HG02840 (cell line): Measurements from ENCODE around the gene CNTNAP2.

Source experiments
- ATAC-seq: cut with Tn5 transposase; IDR thresholded peaks from one replicate; pipeline ENCODE4 v1.9.1; 2021; ENCODE audit warnings: mild to moderate bottlenecking, moderate library complexity, moderate number of reproducible peaks; ENCODE audit not compliant: unreplicated experiment, low FRiP score

CNTNAP2 gene

DNA sequence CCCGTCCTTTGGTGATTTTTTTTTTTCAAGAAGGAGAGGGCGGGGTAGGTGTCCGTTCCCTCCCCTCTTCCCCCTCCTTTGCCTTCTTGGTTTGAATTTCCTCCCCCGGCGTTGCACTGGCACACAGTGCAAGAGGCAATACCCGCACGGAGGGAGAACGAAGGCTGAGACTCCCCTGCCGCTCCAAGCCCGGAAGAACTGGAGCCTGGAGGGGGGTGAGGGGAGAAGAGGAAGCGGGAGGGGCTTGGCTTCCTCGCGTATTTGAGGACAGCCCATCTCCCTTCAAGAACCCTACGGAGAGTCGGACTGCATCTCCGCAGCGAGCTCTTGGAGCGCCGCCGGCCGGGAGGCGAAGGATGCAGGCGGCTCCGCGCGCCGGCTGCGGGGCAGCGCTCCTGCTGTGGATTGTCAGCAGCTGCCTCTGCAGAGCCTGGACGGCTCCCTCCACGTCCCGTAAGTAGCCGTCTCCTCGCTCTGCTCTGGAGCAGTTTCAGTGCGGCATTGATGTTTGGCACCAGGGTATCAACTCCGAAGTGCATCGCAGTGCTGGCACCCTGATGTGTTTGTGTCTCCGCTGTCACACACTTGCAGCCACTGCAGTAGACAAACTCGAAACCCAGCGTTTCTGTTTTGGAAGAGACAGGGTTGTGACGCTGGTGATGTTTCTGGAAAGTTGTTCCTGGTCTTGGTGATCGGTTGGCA lies at the start of gene CNTNAP2:
Gene CNTNAP2 (plus strand): TSS at position 281 of the 702 bp plus-strand sequence. CDS start 76 bp downstream, at position 357.
- no peak for ATAC-seq

DNA sequence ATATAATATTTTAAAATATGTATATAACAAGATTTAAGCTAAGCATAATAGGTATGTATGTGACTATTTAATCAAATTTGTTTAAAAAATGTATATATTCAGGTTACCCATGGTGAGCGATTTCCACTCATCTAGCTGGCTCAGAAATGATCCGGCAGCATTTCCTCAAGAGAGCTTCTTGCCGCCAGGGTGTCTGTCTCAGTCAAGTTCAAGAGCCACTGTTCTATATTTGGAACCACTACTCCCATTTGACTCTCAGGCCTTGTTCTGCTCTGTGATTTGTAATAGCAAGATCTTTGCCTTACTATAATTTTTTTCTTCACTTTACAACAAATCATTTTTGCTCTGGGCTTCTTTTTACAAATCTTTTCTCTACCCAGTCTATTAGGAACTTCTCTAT lies 48.7 kb upstream of the CNTNAP2 start:
- ATAC-seq: no peak

DNA sequence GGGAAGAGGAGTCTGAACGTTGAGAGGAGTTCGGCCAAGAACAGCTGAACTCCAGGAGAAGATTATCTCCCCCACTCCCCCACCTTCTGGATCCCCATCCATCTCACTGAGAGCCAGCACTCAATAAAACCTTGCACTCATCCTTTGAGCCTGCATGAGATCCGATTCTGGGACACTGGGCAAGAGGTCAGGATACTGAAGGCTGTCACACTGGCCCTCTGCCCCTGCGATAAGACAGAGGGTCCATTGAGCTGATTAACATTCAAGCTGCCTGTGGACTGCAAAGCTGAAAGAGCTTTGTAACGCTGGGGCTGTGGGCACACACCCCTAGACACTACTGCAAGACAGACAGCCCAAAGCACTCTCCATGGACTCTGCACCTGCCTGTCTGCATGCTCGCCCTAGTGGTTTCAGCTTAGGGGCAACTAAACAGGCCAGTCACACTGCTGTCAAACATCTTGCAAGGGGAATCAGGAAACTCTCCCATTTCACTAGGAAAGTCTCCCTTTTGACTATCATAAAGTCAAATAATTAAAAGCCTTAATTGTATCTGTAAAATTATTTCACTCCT lies 42.3 kb upstream of the CNTNAP2 start:
- no peak for ATAC-seq

DNA sequence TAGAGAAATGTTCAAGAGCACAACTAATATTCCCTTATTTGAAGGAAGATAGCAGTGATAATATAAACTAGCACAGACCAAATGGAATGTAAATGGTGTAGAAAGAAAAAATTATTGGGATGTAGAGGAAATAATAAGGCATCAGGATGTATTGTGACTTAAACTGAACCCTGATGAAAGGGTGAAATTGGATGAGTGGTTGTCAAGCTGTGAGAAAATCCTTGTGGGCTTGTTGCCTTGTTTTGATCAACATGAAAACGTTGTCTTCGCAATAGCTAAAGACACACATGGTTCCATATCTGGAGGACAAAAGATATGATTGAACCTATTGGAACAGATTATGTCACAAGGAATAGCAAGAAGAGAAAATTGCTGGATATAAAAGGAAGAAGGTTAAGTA lies 40.3 kb upstream of the CNTNAP2 start:
- ATAC-seq: no peak

DNA sequence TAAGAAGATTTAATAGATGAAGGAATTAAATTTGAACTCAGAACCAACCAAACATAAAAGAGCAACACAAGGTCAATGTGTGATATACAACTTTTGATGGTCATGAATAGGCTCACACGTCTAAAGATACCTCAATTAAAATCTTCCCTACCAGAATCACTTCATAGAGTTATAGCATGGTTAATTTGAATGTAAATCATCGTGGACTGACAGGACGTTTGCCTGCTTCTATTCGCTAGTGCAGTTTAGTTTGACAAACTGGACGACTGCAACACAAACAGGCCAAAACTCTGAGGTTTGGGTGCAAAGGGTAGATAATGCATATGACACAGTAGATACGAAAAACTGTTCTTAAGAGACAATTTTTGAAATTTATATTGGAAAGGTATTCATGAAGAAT lies 32.5 kb upstream of the CNTNAP2 start:
- no peak for ATAC-seq

DNA sequence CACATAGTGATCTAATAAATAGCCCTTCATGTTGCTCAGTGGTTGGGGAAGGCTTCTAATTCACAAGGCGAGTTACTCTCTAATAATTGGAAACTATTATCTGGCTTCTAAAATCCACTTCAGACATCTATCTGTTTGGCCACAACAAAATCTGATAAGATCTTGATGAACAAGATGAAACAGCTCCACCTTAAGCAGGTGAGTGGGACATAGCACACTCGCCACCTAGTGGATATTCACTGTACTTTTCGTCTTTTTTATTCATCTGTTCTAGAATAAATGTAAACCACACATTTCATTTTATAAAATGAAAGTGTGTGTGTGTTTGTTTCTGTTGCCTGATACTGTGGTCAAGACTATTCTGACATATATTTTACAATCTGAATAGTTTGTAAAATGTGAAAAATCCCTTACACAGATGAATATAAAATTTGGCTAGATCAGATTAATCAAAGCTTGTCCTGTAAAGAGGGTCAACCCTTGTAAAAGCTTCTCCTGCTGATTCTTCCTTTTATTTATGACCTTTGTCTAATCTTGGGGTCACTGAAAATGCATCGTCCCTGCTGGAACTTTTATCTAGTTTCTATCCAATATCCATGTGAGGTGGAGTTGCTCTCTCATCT lies 26.5 kb upstream of the CNTNAP2 start:
- peak; percentile 65 for ATAC-seq

DNA sequence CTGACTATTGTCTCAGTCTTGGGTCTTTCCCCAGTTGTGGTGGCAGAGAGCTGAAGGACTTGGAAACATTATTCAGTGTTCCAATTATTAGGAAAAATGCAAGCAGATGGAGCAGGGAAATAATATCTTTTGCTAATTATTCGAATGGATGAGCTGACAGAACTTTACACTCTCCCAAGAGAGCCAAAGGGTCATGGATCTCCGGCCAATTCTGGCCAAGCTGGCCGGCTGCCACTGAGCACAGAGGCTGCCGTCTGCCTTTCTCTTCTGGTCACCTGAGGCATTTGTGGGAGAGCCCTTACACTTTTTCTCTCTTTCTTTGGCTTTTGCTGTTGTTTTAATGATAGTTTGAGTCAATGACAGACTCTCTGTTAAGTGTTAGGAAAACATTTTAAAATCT lies 22.2 kb upstream of the CNTNAP2 start:
- no peak for ATAC-seq

DNA sequence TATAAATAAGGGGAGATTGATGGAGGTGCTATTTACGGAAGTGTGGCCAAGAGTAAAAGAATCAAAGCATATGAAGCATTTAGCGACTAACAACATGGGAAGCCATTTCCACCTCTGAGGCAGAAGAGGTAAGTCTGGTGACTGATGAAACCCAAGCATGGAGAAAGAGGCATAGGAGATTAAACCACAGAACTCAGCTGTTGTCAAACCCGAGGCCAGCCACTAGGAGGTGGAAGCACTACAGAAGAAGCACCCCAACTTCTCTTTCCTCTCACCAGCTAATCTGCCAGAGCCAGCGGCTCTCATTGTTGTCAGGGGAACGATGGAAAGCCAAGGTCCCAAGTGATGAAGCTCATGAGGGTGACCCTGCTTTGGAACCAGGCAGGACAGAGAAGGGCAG lies 19.6 kb upstream of the CNTNAP2 start:
- no peak for ATAC-seq

DNA sequence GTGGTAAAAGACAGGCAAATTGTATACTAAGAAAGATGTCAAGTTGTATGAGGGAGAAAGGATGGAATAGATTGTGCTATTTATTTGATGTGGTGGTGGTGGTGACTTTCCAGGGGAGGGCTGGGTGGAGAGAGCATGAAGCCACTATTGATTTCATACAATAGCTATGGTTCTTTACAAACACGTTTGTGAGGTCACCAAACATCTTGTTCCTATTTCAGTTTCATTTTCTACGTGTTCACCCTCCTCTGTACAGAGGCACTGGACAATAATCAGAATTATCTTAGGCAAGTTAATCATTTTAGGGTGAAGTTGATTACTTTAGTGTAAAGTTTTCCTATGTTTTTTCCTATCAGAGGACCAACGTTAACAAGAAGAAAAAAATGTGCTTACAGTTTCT lies 10.3 kb upstream of the CNTNAP2 start:
- ATAC-seq: no peak

DNA sequence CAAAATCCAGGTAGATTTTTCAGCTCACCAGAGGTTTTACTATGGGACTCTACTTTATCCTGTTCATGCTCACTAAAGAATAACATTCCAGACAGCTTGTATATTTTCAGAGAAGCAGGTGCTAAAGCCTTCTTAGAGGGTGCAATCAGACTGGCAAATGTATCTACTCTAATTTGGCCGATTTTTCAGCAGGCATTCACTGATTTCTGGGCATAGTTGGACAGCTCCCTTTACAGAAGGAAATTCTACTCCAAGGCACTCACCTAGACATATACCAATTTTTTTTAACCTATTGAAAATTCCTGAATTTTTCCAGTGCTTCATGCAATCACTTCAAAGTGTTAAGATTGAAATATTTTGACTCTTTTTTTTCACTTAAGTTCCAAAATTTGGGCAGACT lies 3.8 kb upstream of the CNTNAP2 start:
- ATAC-seq: no peak

DNA sequence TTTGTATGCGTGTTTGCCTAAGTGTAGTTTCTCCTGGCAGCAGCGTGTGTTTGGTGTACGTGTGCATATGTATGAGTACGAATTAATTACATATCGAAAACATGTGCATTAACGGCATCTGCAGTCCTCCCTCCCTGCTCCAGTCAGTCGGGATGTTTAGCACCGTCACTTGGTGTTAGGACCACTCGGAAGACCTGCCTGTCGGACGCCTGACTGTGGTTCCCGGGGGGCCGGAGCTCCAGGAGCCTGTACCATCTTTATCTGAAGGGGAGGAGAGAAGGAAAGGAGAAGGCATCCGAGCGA lies 1.1 kb upstream of the CNTNAP2 start:
- no peak for ATAC-seq

DNA sequence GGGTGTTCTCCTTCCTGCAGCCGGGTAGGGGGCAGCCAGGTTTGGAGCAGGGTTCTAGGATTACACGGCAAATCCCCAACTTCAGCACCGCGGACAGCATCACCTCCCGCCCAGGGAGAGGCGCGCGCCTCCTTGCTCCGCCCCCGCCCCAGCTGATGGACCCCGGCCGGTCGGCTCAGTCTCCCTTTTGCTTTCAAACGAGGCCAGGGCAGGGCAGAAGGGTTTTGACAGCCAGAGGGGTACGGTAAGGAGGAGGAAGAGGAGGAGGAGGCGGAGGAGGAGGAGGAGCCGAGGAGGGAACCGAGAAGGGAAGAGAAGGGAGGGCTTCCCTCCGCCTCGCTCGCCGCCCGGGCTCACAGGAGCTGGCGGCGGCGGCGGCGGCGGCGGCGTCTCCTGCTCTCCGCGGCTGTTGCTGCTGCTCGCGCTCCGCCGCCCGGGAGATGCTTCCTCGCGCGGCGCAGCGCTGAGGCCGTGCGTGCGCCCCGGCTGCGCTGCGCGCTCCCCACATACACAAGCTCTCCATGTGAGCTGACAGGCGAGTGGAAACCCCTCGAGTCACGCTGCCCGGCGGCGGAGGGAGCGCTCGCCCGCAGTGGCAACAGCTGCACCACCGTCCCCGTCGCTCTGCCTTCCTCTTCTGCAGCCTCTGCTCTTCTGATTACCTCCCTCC lies 615 bp upstream of the CNTNAP2 start:
- no peak for ATAC-seq

DNA sequence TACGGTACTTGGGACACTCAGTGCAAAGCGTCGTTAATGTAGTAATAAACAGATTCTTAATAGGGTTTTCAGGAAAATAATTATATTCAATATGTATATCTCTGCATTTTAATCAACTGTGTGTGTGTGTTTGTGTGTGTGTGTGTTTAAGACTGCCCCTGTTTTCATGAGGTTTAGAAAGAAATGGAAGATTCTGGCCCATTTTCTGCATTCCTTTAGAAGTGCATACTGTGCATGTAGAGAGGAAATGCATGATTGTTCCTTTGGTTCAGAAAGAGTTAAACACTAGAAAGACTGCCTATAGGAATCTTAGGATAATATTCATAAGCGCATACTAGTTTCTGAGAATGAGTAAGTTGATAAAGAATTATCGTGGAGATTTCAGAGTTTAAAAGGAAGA lies 975 bp downstream of the CNTNAP2 start:
- no peak for ATAC-seq

DNA sequence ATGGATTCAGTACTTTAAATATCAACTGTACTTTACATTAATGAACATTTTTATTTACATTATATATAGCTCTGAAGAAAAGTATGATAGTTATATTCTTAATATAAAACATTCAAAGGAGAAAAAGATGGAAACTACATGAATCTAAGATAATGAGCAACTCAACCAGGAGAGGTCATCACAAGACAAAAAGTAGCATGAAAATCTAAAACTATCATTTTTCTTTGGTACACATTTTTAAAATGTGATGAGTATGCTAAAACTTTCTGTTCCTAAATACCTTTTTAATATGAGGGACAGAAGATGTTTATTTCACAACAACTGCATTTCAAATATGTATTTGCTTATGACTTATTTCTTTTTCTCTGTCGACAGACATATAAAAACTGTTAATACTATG lies 2.4 kb downstream of the CNTNAP2 start:
- ATAC-seq: no peak

DNA sequence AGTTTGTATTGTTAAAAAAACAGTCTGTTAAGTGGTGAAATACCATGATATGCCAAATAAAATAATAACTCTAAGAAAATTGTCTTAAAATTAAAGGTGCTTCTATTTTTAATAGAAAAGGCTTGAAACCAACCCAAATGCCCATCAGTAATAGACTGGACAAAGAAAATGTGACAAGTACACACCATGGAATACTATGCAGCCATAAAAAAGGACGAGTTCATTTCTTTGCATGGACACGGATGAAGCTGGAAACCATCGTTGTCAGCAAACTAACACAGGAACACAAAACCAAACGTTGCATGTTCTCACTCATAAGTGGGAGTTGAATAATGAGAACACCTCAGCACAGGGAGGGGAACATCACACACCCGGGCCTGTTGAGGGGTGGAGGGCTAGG lies 7.1 kb downstream of the CNTNAP2 start:
- no peak for ATAC-seq

DNA sequence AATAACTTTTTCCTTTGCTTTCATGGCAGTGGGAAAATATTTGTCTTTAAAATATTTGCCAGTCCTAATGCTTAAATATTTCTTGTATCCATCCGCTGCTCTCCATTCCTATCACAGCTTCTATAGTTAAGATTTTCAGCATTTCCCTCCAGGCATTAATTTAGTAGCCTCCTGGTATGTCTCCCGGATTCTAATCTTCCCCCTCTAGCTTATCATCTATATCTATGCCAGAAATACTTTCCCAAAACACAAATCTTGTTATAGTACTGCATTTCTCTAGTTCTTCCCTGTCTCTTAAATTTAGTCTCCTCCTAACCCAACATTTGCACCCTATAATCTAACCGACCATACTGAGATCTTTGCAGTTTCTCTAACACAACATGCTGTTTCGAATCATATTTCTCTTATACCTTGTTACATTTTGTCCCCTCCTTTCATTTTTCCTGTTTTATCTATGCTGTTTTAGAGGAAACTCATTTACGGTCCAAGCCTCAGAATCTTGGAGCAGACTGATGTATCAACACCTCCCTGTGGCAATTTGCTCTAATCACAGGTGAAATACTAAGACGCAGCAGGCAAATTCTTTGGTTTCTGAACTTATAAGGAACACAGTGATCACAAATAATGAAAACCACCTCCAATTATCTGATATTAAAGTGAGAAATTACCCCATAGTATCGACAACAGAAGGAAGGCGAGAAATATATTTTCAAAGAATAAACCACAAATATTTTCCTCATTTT lies 10.3 kb downstream of the CNTNAP2 start:
- no peak for ATAC-seq

DNA sequence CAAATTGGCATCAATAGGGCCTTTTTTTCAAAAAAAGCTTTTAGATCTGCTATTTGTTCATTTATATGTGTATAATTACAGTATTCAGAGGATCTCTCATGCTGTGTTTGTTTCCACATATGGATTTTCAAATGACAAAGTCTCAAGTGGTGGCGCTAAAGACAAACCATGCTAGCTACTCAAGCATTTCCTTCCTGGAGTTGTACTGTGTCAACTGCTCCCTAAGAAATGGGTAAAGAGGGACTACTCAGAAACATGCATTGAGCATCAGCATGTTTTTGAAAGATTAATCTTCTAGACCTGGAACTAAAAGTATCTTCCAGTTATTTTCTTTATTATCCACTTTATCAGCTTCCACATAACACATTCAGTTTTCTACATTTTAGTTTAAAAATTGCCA lies 12.7 kb downstream of the CNTNAP2 start:
- no peak for ATAC-seq

DNA sequence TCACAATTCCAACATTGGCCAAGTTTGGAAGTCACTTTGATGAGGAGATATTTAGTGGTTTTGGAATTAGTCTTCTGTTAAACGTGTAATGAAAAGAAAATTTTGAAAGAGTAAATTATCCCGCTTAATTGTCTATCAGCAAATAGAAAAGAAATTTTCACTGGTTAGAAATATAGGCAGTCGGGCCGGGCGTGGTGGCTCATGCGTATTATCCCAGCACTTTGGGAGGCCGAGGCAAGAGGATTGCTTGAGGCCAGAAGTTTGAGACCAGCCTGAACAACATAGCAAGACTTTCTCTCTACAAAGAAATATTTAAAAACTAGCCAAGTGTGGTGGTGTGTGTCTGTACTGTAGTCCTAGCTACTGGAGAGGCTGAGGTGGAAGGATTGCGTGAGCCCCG lies 13.4 kb downstream of the CNTNAP2 start:
- ATAC-seq: no peak

DNA sequence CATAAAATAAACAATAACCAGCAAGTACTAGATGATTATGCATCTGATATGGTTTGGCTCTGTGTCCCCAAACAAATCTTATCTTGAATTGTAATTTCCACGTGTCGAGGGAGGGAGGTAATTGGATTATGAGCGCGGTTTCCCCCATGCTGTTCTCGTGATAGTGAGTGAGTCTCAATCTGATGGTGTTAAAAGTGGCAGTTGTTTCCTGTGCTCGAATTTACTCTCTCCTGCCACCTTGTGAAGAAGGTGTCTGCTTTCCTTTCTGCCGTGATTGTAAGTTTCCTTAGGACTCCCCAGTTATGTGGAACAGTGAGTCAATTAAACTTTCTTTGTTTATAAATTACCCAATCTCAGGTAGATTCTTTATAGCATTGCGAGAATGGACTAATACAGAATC lies 15.1 kb downstream of the CNTNAP2 start:
- no peak for ATAC-seq

DNA sequence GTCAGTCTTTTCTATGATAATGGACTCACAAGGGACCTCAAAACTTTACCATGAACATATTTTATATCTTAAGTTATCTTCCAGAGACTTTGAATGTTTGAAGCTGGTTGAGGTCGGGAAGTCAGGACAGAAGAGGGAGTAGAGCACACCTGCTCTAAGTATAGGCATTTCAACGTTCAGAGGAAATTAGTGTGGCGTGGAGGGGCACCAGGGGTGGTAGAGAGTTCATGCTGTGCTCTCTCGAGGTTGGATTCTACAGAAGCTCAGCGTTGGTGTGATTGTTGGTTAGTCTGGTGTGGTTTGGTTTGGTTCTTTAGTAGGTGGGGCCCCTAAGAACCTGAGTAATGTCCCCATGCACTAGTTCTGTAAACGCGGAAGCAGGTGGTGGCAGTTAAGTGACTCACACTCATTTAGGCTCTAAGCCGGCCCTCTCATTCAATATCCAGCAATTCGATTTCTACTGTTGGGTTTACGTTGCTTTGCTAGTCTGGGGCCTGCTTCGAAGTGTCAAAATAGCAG lies 19.8 kb downstream of the CNTNAP2 start:
- ATAC-seq: no peak

DNA sequence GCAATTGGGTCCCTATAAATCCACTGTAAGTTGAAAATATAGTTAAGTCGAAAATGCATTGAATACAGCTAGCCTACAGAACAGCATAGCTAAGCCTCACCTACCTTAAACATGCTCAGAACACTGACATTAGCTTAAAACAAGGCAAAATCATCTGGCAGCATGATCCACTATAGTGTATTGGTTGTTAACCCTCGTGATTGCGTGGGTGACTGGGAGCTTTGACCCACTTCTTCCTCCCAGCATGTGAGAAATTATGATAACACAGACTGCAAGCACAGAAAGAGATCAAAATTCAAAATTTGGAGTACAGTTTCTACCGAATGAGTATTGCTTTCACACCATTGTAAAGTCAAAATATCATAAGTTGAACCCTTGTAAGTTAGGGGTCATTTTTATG lies 22.3 kb downstream of the CNTNAP2 start:
- ATAC-seq: no peak
